ENCODE measurements around the gene KCNIP4. TPM values are rescaled to one million over a fixed set of nuclear protein-coding genes. Genes with fewer than 3 reads are reported as not detected.

The KCNIP4 gene
- total and polyA plus RNA-seq, 2 donors (not counting 3 experiments of a cell fraction or from before 2014, with no cell fraction given), result not detected

- Histone ChIP-seq H4K20me1 (replicated peaks; ENCODE audit: control insufficient read depth, extremely low read depth, insufficient read depth, low read length) (no peaks in the 10 kb centered on the region), H3K27ac (ENCODE audit: insufficient read depth, low read depth, low read length) (no peak overlapping the region), H3K9ac (replicated peaks; ENCODE audit: extremely low read depth, insufficient read depth, low read length) (no peak overlapping the region), H3K27me3 (ENCODE audit: control insufficient read depth in 2 of 2, insufficient read depth in 2 of 2, low read length in 2 of 2) (peaks cover 0 to 3% of the 10 kb centered on the region in 2 experiments), H3K4me2 (ENCODE audit: insufficient read depth, low read length) (no peak overlapping the region), H3K79me2 (ENCODE audit: control insufficient read depth, insufficient read depth, low read length) (no peaks in the 10 kb centered on the region), H3K36me3 (ENCODE audit: control insufficient read depth in 2 of 2, extremely low read depth in 1 of 2, insufficient read depth in 2 of 2, low read length in 2 of 2) (no peaks in the 10 kb centered on the region), H3K9me3 (replicated peaks; ENCODE audit: control insufficient read depth, insufficient read depth, low read length) (no peaks in the 10 kb centered on the region), H3K9me1 (replicated peaks; ENCODE audit: control insufficient read depth, extremely low read depth, insufficient read depth, low read length) (no peaks in the 10 kb centered on the region), H3K4me1 (ENCODE audit: control insufficient read depth, extremely low read depth, insufficient read depth, low read length) (no peaks in the 10 kb centered on the region), H2AFZ (ENCODE audit: low read depth, low read length) (no peak overlapping the region), H3K4me3 (replicated peaks in 1 of 3; ENCODE audit: insufficient read depth in 1 of 3, low read depth in 1 of 3, low read length in 3 of 3) (no peak overlapping the region)
- dilution Hi-C loops (cut with MboI; ENCODE audit: extremely low pct_ligation_motif_present, low sequenced_read_pairs), result no loop called here
- ChIA-PET CTCF (no interaction called here), POLR2A (no interaction called here)
- TF ChIP-seq POLR2A (IDR thresholded peaks at IDR 0.05; ENCODE audit: low read depth, low read length) (no peak), POLR2AphosphoS5 (IDR thresholded peaks at IDR 0.05; ENCODE audit: insufficient read depth, low read depth, low read length) (no peak), GATA2 (IDR thresholded peaks at IDR 0.05; ENCODE audit: insufficient read depth, insufficient read length, low read depth, low read length) (no peak), JUN (IDR thresholded peaks at IDR 0.05; ENCODE audit: borderline replicate concordance, insufficient read depth, insufficient read length, low read depth) (no peak), EZH2 (IDR thresholded peaks at IDR 0.05; ENCODE audit: borderline replicate concordance, low read depth, low read length, severe bottlenecking) (no peak), FOS (IDR thresholded peaks at IDR 0.05; ENCODE audit: borderline replicate concordance, insufficient read depth, low read length) (no peak)
- FAIRE-seq (no peak), DNase-seq (ENCODE audit: low read depth, low spot score) (no peak)
- BruUV-seq (replicated peaks), result no TSS peak
- intact Hi-C loops (cut with micrococcal nuclease), result no loop called here
Measured at GRCh38 chr4:21450331-21450730, 498.2 kb downstream of the KCNIP4 start.

GRCh38 chr4:21447301-21448054 lies 501.1 kb downstream of the KCNIP4 start:
- dilution Hi-C loops (cut with MboI; ENCODE audit: extremely low pct_ligation_motif_present, low sequenced_read_pairs), result no loop called here
- H2AFZ ChIP-seq (ENCODE audit: low read depth, low read length), result no peak overlapping the region
- ChIA-PET CTCF (interaction anchor here (1.4 kb wide), 1 partner anchor 674 kb away, joined by 4 read pairs; no protein-coding TSS in a partner anchor), POLR2A (no interaction called here)
- H3K4me2 ChIP-seq (ENCODE audit: insufficient read depth, low read length), result no peak overlapping the region
- H3K36me3 ChIP-seq (ENCODE audit: control insufficient read depth in 2 of 2, extremely low read depth in 1 of 2, insufficient read depth in 2 of 2, low read length in 2 of 2), result no peaks in the 10 kb centered on the region
- no peaks in the 10 kb centered on the region for H3K9me3 ChIP-seq (replicated peaks; ENCODE audit: control insufficient read depth, insufficient read depth, low read length)
- H3K4me3 ChIP-seq (replicated peaks in 1 of 3; ENCODE audit: insufficient read depth in 1 of 3, low read depth in 1 of 3, low read length in 3 of 3), result no peak overlapping the region
- intact Hi-C loops (cut with micrococcal nuclease), result no loop called here
- H3K4me1 ChIP-seq (ENCODE audit: control insufficient read depth, extremely low read depth, insufficient read depth, low read length), result no peaks in the 10 kb centered on the region
- no peak overlapping the region for H3K9ac ChIP-seq (replicated peaks; ENCODE audit: extremely low read depth, insufficient read depth, low read length)
- peaks cover 0 to 3% of the 10 kb centered on the region in 2 experiments for H3K27me3 ChIP-seq (ENCODE audit: control insufficient read depth in 2 of 2, insufficient read depth in 2 of 2, low read length in 2 of 2)
- BruUV-seq (replicated peaks), result no TSS peak
- FAIRE-seq, result peak; percentile 35
- no peaks in the 10 kb centered on the region for H3K79me2 ChIP-seq (ENCODE audit: control insufficient read depth, insufficient read depth, low read length)
- no peaks in the 10 kb centered on the region for H4K20me1 ChIP-seq (replicated peaks; ENCODE audit: control insufficient read depth, extremely low read depth, insufficient read depth, low read length)
- no peak for DNase-seq (ENCODE audit: low read depth, low spot score)
- no peak for TF ChIP-seq POLR2AphosphoS5 (IDR thresholded peaks at IDR 0.05; ENCODE audit: insufficient read depth, low read depth, low read length)
- TF ChIP-seq FOS (IDR thresholded peaks at IDR 0.05; ENCODE audit: borderline replicate concordance, insufficient read depth, low read length), result no peak
- no peak overlapping the region for H3K27ac ChIP-seq (ENCODE audit: insufficient read depth, low read depth, low read length)
- H3K9me1 ChIP-seq (replicated peaks; ENCODE audit: control insufficient read depth, extremely low read depth, insufficient read depth, low read length), result no peaks in the 10 kb centered on the region

Measured in endothelial cell of umbilical vein (primary cell).